HG03196 (cell line): ENCODE data around the gene TACC2.
"Not testable (repeated sequence)": the region's sequence is repeated elsewhere in the genome, so short reads cannot be mapped to it uniquely, and the experiment has no call there.

ENCODE experiments used
- ATAC-seq: cut with Tn5 transposase; IDR thresholded peaks from one replicate; pipeline ENCODE4 v1.9.1; 2021; ENCODE audit not compliant: unreplicated experiment

Gene TACC2

GRCh38 chr10:122021828-122022227 lies 32.9 kb downstream of the TACC2 start:
- no peak for ATAC-seq

- ATAC-seq: no peak
Observed at GRCh38 chr10:122022276-122022675, 33.3 kb downstream of the TACC2 start.

- ATAC-seq: not testable (repeated sequence)
Observed at GRCh38 chr10:122023257-122023656, 34.3 kb downstream of the TACC2 start.

GRCh38 chr10:122029499-122030199 lies 40.7 kb downstream of the TACC2 start:
- no peak for ATAC-seq

- no peak for ATAC-seq
Observed at GRCh38 chr10:122030200-122030552, 41.2 kb downstream of the TACC2 start.

- ATAC-seq: no peak
Observed at GRCh38 chr10:122033224-122033926, 44.4 kb downstream of the TACC2 start.

- ATAC-seq: no peak
Observed at GRCh38 chr10:122034149-122034756, 45.3 kb downstream of the TACC2 start.

- no peak for ATAC-seq
Observed at GRCh38 chr10:122040786-122041185, 51.8 kb downstream of the TACC2 start.

GRCh38 chr10:122042836-122043235 lies 53.9 kb downstream of the TACC2 start:
- no peak for ATAC-seq

GRCh38 chr10:122044045-122044661 lies 55.2 kb downstream of the TACC2 start:
- no peak for ATAC-seq

GRCh38 chr10:122044713-122045112 lies 55.8 kb downstream of the TACC2 start:
- no peak for ATAC-seq

- ATAC-seq: no peak
Observed at GRCh38 chr10:122045212-122045611, 56.2 kb downstream of the TACC2 start.

GRCh38 chr10:122047560-122047959 lies 58.6 kb downstream of the TACC2 start:
- no peak for ATAC-seq

GRCh38 chr10:122049076-122049475 lies 60.1 kb downstream of the TACC2 start:
- ATAC-seq: no peak

- ATAC-seq: no peak
Observed at GRCh38 chr10:122050311-122050710, 61.3 kb downstream of the TACC2 start.

- no peak for ATAC-seq
Observed at GRCh38 chr10:122050811-122051210, 61.8 kb downstream of the TACC2 start.

- ATAC-seq: no peak
Observed at GRCh38 chr10:122051609-122052385, 62.8 kb downstream of the TACC2 start.

- ATAC-seq: no peak
Observed at GRCh38 chr10:122052701-122053100, 63.7 kb downstream of the TACC2 start.

GRCh38 chr10:122053314-122053713 lies 64.4 kb downstream of the TACC2 start:
- no peak for ATAC-seq

GRCh38 chr10:122054048-122055025 lies 65.4 kb downstream of the TACC2 start:
- ATAC-seq: no peak
